Kidney (tissue), 14 donors: ENCODE data around the gene TBCD. TPM values are rescaled to one million over a fixed set of nuclear protein-coding genes. Genes with fewer than 3 reads are reported as not detected.

Source experiments
- DNase-seq, 5 donors: peaks; one replicate each; pipeline ENCODE4 v3.0.0-alpha.2; 2013 to 2020
- FAIRE-seq: peaks from 2 replicates; lab custom pipeline; 2012; peaks lifted over from hg19 to GRCh38; lab: Jason Lieb, UNC
- H3K27ac ChIP-seq, 2 donors: one replicate each; pipeline ENCODE4 v1.7.0; 2013; ENCODE audit warnings: low read depth in 2 of 2, low read length in 2 of 2, inconsistent platforms in 1 of 2
- H3K27me3 ChIP-seq: one replicate; pipeline ENCODE4 v1.7.1; 2013; ENCODE audit warnings: low read length, inconsistent platforms; ENCODE audit not compliant: control insufficient read depth, insufficient read depth
- H3K36me3 ChIP-seq, 3 donors: one replicate each; pipeline versions ENCODE4 v1.7.0 to v1.7.1; 2013; ENCODE audit warnings: low read length in 3 of 3, control low read depth in 1 of 3, inconsistent platforms in 1 of 3; ENCODE audit not compliant: insufficient read depth in 3 of 3, control insufficient read depth in 2 of 3
- H3K4me1 ChIP-seq, 3 donors: one replicate each; pipeline versions ENCODE4 v1.7.0 to v1.7.1; 2013; ENCODE audit warnings: low read length in 3 of 3, inconsistent platforms in 1 of 3, low read depth in 1 of 3; ENCODE audit not compliant: control insufficient read depth in 2 of 3, insufficient read depth in 2 of 3
- H3K4me3 ChIP-seq, 3 donors: one replicate each; pipeline versions ENCODE4 v1.7.0 to v1.8.1; 2013; ENCODE audit warnings: low read length in 3 of 3, control low read depth in 1 of 3, inconsistent platforms in 1 of 3
- H3K9ac ChIP-seq, 3 donors: one replicate each; pipeline versions ENCODE4 v1.7.0 to v1.7.1; 2013; ENCODE audit warnings: low read length in 3 of 3, control low read depth in 1 of 3, inconsistent platforms in 1 of 3
- H3K9me3 ChIP-seq, 3 donors: one replicate each; pipeline versions ENCODE4 v1.7.0 to v1.7.1; 2013; ENCODE audit warnings: low read length in 3 of 3, control low read depth in 1 of 3, inconsistent platforms in 1 of 3; ENCODE audit not compliant: control insufficient read depth in 2 of 3, insufficient read depth in 1 of 3
- CTCF ChIP-seq: IDR thresholded peaks from 3 replicates; pipeline ENCODE4 v1.5.1; 2012; ENCODE audit warnings: mild to moderate bottlenecking, moderate library complexity, borderline replicate concordance; ENCODE audit not compliant: insufficient read depth; ENCODE audit errors: extremely low read depth
- intact Hi-C: fragments of 100-400 bp; cut with DNase I; formaldehyde crosslinking; loops from one replicate; pipeline ENCODE4 v1.11.1; 2022
- polyA plus RNA-seq: library from polyadenylated mRNA; stranded (reverse); fragments of 350-450 nt; fragmentation: Illumina TruSeq; extraction: RNeasy Lipid Tissue Mini Kit (QIAGEN cat#74804); gene quantifications from one replicate; pipeline ENCODE4 v1.2.3, GENCODE V29; 2014; ENCODE audit warnings: low read depth, low replicate concordance; ENCODE audit not compliant: insufficient read depth
- total RNA-seq: library from RNA; stranded (reverse); fragmentation: NEBNext Ultra II Directional; extraction: Animal tissue kit (Norgen Biotek cat#: 25700); gene quantifications from one replicate; pipeline ENCODE4 v1.2.1, GENCODE V29; 2021
- donor health status: control.
- donor health status: control.
- donor health status: control.
- donor health status: control.
- donor health status: control.
- donor health status: DM: yes; HTN: yes; CAD: no.
- donor health status: Normal renal cell carcinoma (clear cell type).

The TBCD gene
- total and polyA plus RNA-seq, 2 donors from 2014 or later = 72.8 to 78.7 TPM

GRCh38 chr17:82896071-82897000 lies 144.5 kb downstream of the TBCD start:
- peak in 1 of 5 donors; percentile 49 for DNase-seq
- no peak for FAIRE-seq
- H3K4me3 ChIP-seq = no peak overlapping the region

DNA sequence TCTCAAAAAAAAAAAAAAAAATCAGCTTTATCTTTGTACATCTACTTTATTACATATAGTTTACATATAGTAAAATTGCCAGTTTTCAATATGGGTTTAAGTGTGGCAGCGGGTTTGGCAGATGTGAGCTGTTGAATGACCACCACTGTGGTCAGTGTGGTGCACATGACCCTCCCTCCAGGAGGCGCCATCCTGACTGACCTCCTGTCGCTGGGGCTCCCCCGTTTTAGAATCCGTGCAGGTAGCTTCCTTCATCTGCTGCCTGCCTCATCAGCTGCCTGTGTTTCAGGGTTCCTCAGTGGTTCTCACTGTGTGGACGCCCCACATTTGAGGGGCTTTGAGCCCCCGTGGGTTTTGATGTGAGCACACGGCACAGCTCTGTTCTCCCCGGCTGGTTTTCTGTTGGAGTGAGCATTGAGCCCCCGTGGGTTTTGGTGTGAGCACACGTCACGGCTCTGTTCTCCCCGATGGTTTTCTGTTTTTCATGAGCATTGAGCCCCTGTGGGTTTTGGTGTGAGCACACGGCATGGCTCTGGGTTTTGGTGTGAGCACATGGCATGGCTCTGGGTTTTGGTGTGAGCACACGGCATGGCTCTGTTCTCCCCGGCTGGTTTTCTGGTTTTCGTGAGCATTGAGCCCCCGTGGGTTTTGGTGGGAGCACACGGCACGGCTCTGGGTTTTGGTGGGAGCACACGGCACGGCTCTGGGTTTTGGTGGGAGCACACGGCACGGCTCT lies 145.8 kb downstream of the TBCD start:
- intact Hi-C loops = no loop called here
- Histone ChIP-seq H3K27me3 (no peaks in the 10 kb centered on the region), H3K4me1 (peaks cover 6 to 15% (median 10%) of the 10 kb centered on the region in 3 donors), H3K4me3 (no peak overlapping the region), H3K9ac (no peak overlapping the region), H3K27ac (no peak overlapping the region), H3K36me3 (peaks cover 0 to 5% (median 0%) of the 10 kb centered on the region in 3 donors), H3K9me3 (no peaks in the 10 kb centered on the region)
- peak in 1 of 5 donors; percentile 35 for DNase-seq
- no peak for FAIRE-seq
- no peak for TF ChIP-seq CTCF

More at GRCh38 chr17:82896071-82897000, 144.5 kb downstream of the TBCD start:
- TF ChIP-seq CTCF = no peak
- no peak overlapping the region for H3K27ac ChIP-seq
- intact Hi-C loops = no loop called here
- H3K36me3 ChIP-seq = peaks cover 0 to 5% (median 0%) of the 10 kb centered on the region in 3 donors
- H3K9me3 ChIP-seq = no peaks in the 10 kb centered on the region
- no peak overlapping the region for H3K9ac ChIP-seq
- H3K4me1 ChIP-seq = peaks cover 6 to 22% (median 16%) of the 10 kb centered on the region in 3 donors
- no peaks in the 10 kb centered on the region for H3K27me3 ChIP-seq

DNA sequence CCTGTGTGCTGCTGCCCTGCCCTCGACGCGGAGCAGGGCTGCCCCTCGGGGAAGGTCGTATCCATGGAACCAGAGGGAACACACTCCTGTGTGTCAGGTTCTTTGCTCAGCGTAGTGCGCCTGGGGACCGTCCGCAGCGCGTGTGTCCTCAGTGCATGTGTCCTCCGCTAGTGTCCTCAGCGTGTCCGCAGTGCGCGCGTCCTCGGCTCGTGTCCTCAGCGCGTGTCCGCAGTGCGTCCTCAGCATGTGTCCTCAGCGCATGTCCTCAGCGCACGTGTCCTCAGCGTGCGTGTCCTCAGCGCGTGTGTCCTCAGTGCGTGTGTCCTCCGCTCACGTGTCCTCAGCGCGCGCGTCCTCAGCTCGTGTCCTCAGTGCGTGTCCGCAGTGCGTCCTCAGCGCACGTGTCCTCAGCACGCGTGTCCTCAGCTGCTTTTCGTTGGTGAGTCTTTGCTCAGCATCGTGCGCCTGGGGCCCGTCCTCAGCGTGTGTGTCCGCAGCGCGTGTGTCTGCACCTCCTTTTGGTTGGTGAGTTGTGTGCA lies 147.2 kb downstream of the TBCD start:
- intact Hi-C loops = no loop called here
- peak in 1 of 5 donors; percentile 67 for DNase-seq
- Histone ChIP-seq H3K36me3 (peaks cover 0 to 5% (median 4%) of the 10 kb centered on the region in 3 donors), H3K9ac (no peak overlapping the region), H3K27ac (no peak overlapping the region), H3K4me1 (peaks cover 3 to 5% (median 4%) of the 10 kb centered on the region in 3 donors), H3K4me3 (no peak overlapping the region), H3K9me3 (no peaks in the 10 kb centered on the region), H3K27me3 (no peaks in the 10 kb centered on the region)
- no peak for TF ChIP-seq CTCF
- no peak for FAIRE-seq
